Fibroblast of lung (primary cell): ENCODE results near the gene PPIE. TPM values are rescaled to one million over a fixed set of nuclear protein-coding genes. Genes with fewer than 3 reads are reported as not detected.

Experiments used
- DNase-seq, 2 donors: peaks; one replicate each; pipeline versions ENCODE4 v3.0.0 to v3.0.0-alpha.2; 2010; ENCODE audit warnings: low read depth in 2 of 2
- H2AFZ ChIP-seq: 2 replicates; pipeline ENCODE4 v1.5.1; 2012; ENCODE audit warnings: low read length, control low read depth, inconsistent platforms
- H3K27ac ChIP-seq: 2 replicates; pipeline ENCODE4 v1.5.1; 2011; ENCODE audit warnings: low read length, control low read depth; ENCODE audit not compliant: insufficient read depth
- H3K27me3 ChIP-seq: 2 replicates; pipeline ENCODE4 v1.5.1; 2011; ENCODE audit warnings: mild to moderate bottlenecking, low read length; ENCODE audit not compliant: control insufficient read depth, insufficient read depth
- H3K36me3 ChIP-seq: 2 replicates; pipeline ENCODE4 v1.5.1; 2011; ENCODE audit warnings: low read length; ENCODE audit not compliant: control insufficient read depth, insufficient read depth
- H3K4me1 ChIP-seq: 2 replicates; pipeline ENCODE4 v1.5.1; 2011; ENCODE audit warnings: low read length; ENCODE audit not compliant: control insufficient read depth, insufficient read depth; ENCODE audit errors: extremely low read depth
- H3K4me2 ChIP-seq: 2 replicates; pipeline ENCODE4 v1.5.1; 2011; ENCODE audit warnings: low read length, control low read depth; ENCODE audit not compliant: insufficient read depth; ENCODE audit errors: extremely low read depth
- H3K4me3 ChIP-seq, 4 experiments: fragments of 200-600 bp in 1 of 4; sonication (generic) in 1 of 4; replicated peaks in 1 of 4; 2 replicates each; pipeline ENCODE4 v1.5.1; 2011 to 2016; ENCODE audit warnings: low read length in 4 of 4, low read depth in 3 of 4, mild to moderate bottlenecking in 3 of 4, control low read depth in 2 of 4, inconsistent platforms in 1 of 4, mixed read lengths in 1 of 4; ENCODE audit not compliant: insufficient read depth in 1 of 4; ENCODE audit errors: control extremely low read depth in 1 of 4
- H3K79me2 ChIP-seq: 2 replicates; pipeline ENCODE4 v1.5.1; 2012; ENCODE audit warnings: mild to moderate bottlenecking, low read length, inconsistent platforms; ENCODE audit not compliant: control insufficient read depth, insufficient read depth
- H3K9ac ChIP-seq: 2 replicates; pipeline ENCODE4 v1.5.1; 2011; ENCODE audit warnings: mild to moderate bottlenecking, low read length, control low read depth; ENCODE audit not compliant: insufficient read depth
- H3K9me3 ChIP-seq: 2 replicates; pipeline ENCODE4 v1.5.1; 2012; ENCODE audit warnings: low read depth, low read length; ENCODE audit not compliant: control insufficient read depth, insufficient read depth
- H4K20me1 ChIP-seq: 2 replicates; pipeline ENCODE4 v1.5.1; 2011; ENCODE audit warnings: low read length; ENCODE audit not compliant: control insufficient read depth, insufficient read depth; ENCODE audit errors: extremely low read depth
- CTCF ChIP-seq, 2 donors: IDR thresholded peaks in 1 of 2; conservative IDR thresholded peaks in 1 of 2; 1 replicate in 1 of 2; 2 replicates in 1 of 2; pipeline ENCODE4 v1.5.1; 2011 to 2012; ENCODE audit warnings: low read length in 2 of 2, control low read depth in 1 of 2, inconsistent platforms in 1 of 2, low read depth in 1 of 2, mild to moderate bottlenecking in 1 of 2
- EZH2 ChIP-seq: IDR thresholded peaks from 2 replicates; pipeline ENCODE4 v1.5.1; 2012; ENCODE audit warnings: low read length, control low read depth, mild to moderate bottlenecking; ENCODE audit errors: missing control alignments
- polyA plus RNA-seq, 2 donors: library from polyadenylated mRNA; depleted of rRNA in 1 of 2; stranded (reverse) in 1 of 2; unstranded in 1 of 2; fragments of >200 nt; gene quantifications; 2 replicates each; pipeline ENCODE4 v1.2.1, GENCODE V29; 2011 to 2012; ENCODE audit warnings: missing spikeins in 1 of 2
- total RNA-seq: library from RNA; depleted of rRNA; stranded (reverse); fragments of >200 nt; gene quantifications from 2 replicates; pipeline ENCODE4 v1.2.1, GENCODE V29; 2014

The PPIE gene
- total and polyA plus RNA-seq, 2 donors (not counting 1 experiment from before 2014, with no cell fraction given): 38.8 to 58.8 TPM

GRCh38 chr1:39690225-39690624 lies 48.5 kb upstream of the PPIE start:
- no peak overlapping the region for H3K27ac ChIP-seq
- peaks cover 63% of the 10 kb centered on the region for H3K27me3 ChIP-seq
- no peak overlapping the region for H3K9ac ChIP-seq
- H3K9me3 ChIP-seq: no peaks in the 10 kb centered on the region
- H3K4me2 ChIP-seq: no peak overlapping the region
- H3K4me1 ChIP-seq: no peaks in the 10 kb centered on the region
- H3K79me2 ChIP-seq: no peaks in the 10 kb centered on the region
- TF ChIP-seq EZH2 (no peak), CTCF (conservative IDR thresholded peaks at IDR 0.05 in 1 of 2, IDR thresholded peaks at IDR 0.05 in 1 of 2; ENCODE audit: low read depth in 1 of 2, low read length in 2 of 2) (no peak)
- no peaks in the 10 kb centered on the region for H3K36me3 ChIP-seq
- DNase-seq: no peak
- H2AFZ ChIP-seq: no peak overlapping the region
- H3K4me3 ChIP-seq: no peak overlapping the region
- no peaks in the 10 kb centered on the region for H4K20me1 ChIP-seq

GRCh38 chr1:39690794-39691382 lies 47.8 kb upstream of the PPIE start:
- H3K36me3 ChIP-seq: no peaks in the 10 kb centered on the region
- H3K4me3 ChIP-seq: no peak overlapping the region
- H3K9ac ChIP-seq: no peak overlapping the region
- no peak overlapping the region for H2AFZ ChIP-seq
- peaks cover 63% of the 10 kb centered on the region for H3K27me3 ChIP-seq
- no peak for DNase-seq
- no peaks in the 10 kb centered on the region for H3K9me3 ChIP-seq
- no peak for TF ChIP-seq EZH2
- TF ChIP-seq CTCF (conservative IDR thresholded peaks at IDR 0.05 in 1 of 2, IDR thresholded peaks at IDR 0.05 in 1 of 2; ENCODE audit: low read depth in 1 of 2, low read length in 2 of 2): no peak
- no peaks in the 10 kb centered on the region for H4K20me1 ChIP-seq
- H3K4me1 ChIP-seq: no peaks in the 10 kb centered on the region
- peak overlapping the region; percentile 40 for H3K4me2 ChIP-seq
- no peaks in the 10 kb centered on the region for H3K79me2 ChIP-seq
- H3K27ac ChIP-seq: no peak overlapping the region

DNA sequence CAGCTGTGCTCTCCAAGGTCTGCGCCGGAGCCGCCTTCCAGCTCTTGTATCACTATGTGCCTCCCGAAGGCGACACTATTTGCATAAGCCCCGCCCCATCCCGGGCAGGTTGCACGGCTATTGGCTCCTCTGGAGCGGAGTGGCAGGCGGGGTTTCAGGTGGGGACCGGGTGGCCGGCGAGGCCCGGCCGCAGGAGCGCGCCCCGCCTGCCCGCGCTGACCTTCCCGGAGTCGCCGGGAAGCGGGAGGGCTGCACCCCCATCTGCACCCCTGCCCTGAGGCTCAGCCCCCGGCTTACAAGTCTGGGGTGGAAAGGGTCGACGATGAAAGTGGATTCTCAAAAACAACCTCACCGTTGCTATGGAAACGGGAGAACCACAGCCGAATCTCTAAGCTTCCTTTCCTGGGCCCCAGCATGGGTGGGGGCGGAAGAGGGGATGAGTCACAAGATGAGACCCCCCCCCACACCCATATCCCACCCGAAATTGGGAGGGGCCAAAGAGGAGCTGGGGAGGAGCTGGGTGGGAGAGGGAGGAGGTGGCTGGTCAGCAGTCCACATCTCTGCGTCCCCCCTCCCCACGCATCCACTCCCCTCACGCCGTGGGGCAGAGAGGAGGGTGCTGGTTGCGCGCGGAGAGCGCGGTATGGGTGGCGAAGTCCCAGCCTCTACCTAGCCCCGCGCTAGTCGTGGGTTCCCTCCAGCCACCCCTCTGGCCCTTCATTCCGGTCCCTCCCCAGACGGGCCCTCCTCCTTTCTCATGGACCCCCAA lies 47.1 kb upstream of the PPIE start, which contains the start of gene HPCAL4:
TSS of gene HPCAL4 (minus strand) at position 51 of the 769 bp plus-strand sequence. CDS start 6,830 bp downstream, outside the sequence.
- TF ChIP-seq EZH2: peak; percentile 97
- TF ChIP-seq CTCF (conservative IDR thresholded peaks at IDR 0.05 in 1 of 2, IDR thresholded peaks at IDR 0.05 in 1 of 2; ENCODE audit: low read depth in 1 of 2, low read length in 2 of 2): no peak
- H2AFZ ChIP-seq: no peak within 1 kb of the TSS

More for the DNA sequence above, 47.1 kb upstream of the PPIE start, which contains the start of gene HPCAL4:
- H3K36me3 ChIP-seq: no peaks in the 10 kb centered on the region
- H3K4me3 ChIP-seq: peak within 1 kb of the TSS in 1 of 4 experiments; percentile 25
- no peak within 1 kb of the TSS for H3K27ac ChIP-seq
- no peaks in the 10 kb centered on the region for H3K4me1 ChIP-seq
- H3K4me2 ChIP-seq: peak within 1 kb of the TSS; percentile 40
- peaks cover 63% of the 10 kb centered on the region for H3K27me3 ChIP-seq
- H3K79me2 ChIP-seq: no peaks in the 10 kb centered on the region
- no peaks in the 10 kb centered on the region for H3K9me3 ChIP-seq
- H3K9ac ChIP-seq: no peak within 1 kb of the TSS
- DNase-seq: peak; percentile 49 to 63
- H4K20me1 ChIP-seq: no peaks in the 10 kb centered on the region
